CMK (cell line): ENCODE data around the gene PITX1.

Experiments used
- DNase-seq: peaks from one replicate; pipeline ENCODE4 v3.0.0-alpha.2; 2010; ENCODE audit warnings: low read depth

PITX1 gene

GRCh38 chr5:135062216-135063055, 28.4 kb upstream of the PITX1 start:
- DNase-seq, result no peak

- no peak for DNase-seq
Observed at GRCh38 chr5:135061001-135061400, 27.0 kb upstream of the PITX1 start.

GRCh38 chr5:135060021-135060420, 26.0 kb upstream of the PITX1 start:
- DNase-seq, result no peak

GRCh38 chr5:135059000-135059923, 25.2 kb upstream of the PITX1 start:
- no peak for DNase-seq

- DNase-seq, result no peak
Observed at GRCh38 chr5:135058331-135058732, 24.3 kb upstream of the PITX1 start.

GRCh38 chr5:135057233-135057632, 23.2 kb upstream of the PITX1 start:
- no peak for DNase-seq

GRCh38 chr5:135056316-135057030, 22.4 kb upstream of the PITX1 start:
- no peak for DNase-seq

GRCh38 chr5:135055396-135055795, 21.4 kb upstream of the PITX1 start:
- no peak for DNase-seq

- DNase-seq, result no peak
Observed at GRCh38 chr5:135054546-135054945, 20.5 kb upstream of the PITX1 start.

GRCh38 chr5:135053989-135054388, 20.0 kb upstream of the PITX1 start:
- no peak for DNase-seq

GRCh38 chr5:135053278-135053677, 19.2 kb upstream of the PITX1 start:
- no peak for DNase-seq

GRCh38 chr5:135052511-135053145, 18.6 kb upstream of the PITX1 start:
- no peak for DNase-seq

- no peak for DNase-seq
Observed at GRCh38 chr5:135051872-135052271, 17.8 kb upstream of the PITX1 start.

GRCh38 chr5:135051399-135051798, 17.4 kb upstream of the PITX1 start:
- no peak for DNase-seq

GRCh38 chr5:135050244-135050767, 16.3 kb upstream of the PITX1 start:
- DNase-seq, result no peak

- no peak for DNase-seq
Observed at GRCh38 chr5:135048930-135049329, 14.9 kb upstream of the PITX1 start.

- no peak for DNase-seq
Observed at GRCh38 chr5:135048286-135048685, 14.3 kb upstream of the PITX1 start.

- no peak for DNase-seq
Observed at GRCh38 chr5:135047347-135047695, 13.3 kb upstream of the PITX1 start.

GRCh38 chr5:135046661-135047346, 12.8 kb upstream of the PITX1 start:
- DNase-seq, result no peak

GRCh38 chr5:135045488-135045887, 11.5 kb upstream of the PITX1 start:
- no peak for DNase-seq

- DNase-seq, result no peak
Observed at GRCh38 chr5:135042595-135042994, 8.6 kb upstream of the PITX1 start.
